ENCODE results near the gene KCND3.

- TF ChIP-seq CTCF (tag by site-specific recombination; IDR thresholded peaks at IDR 0.05) (no peak), GFI1B (tag by site-specific recombination; IDR thresholded peaks at IDR 0.05) (no peak), ZNF114 (tag by site-specific recombination; IDR thresholded peaks at IDR 0.05) (no peak), ZNF266 (tag by site-specific recombination; IDR thresholded peaks at IDR 0.05; ENCODE audit: low read depth) (no peak), ZNF121 (tag by site-specific recombination; IDR thresholded peaks at IDR 0.05) (no peak), ZNF10 (tag by site-specific recombination; IDR thresholded peaks at IDR 0.05) (no peak)
- TF ChIP-seq, protein P1, sequence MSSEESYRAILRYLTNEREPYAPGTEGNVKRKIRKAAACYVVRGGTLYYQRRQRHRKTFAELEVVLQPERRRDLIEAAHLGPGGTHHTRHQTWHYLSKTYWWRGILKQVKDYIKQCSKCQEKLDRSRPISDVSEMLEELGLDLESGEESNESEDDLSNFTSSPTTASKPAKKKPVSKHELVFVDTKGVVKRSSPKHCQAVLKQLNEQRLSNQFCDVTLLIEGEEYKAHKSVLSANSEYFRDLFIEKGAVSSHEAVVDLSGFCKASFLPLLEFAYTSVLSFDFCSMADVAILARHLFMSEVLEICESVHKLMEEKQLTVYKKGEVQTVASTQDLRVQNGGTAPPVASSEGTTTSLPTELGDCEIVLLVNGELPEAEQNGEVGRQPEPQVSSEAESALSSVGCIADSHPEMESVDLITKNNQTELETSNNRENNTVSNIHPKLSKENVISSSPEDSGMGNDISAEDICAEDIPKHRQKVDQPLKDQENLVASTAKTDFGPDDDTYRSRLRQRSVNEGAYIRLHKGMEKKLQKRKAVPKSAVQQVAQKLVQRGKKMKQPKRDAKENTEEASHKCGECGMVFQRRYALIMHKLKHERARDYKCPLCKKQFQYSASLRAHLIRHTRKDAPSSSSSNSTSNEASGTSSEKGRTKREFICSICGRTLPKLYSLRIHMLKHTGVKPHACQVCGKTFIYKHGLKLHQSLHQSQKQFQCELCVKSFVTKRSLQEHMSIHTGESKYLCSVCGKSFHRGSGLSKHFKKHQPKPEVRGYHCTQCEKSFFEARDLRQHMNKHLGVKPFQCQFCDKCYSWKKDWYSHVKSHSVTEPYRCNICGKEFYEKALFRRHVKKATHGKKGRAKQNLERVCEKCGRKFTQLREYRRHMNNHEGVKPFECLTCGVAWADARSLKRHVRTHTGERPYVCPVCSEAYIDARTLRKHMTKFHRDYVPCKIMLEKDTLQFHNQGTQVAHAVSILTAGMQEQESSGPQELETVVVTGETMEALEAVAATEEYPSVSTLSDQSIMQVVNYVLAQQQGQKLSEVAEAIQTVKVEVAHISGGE (tag by site-specific recombination; conservative IDR thresholded peaks at IDR 0.05; ENCODE audit: low read depth) = no peak
Observed at GRCh38 chr1:111923766-111924165, 65.7 kb downstream of the KCND3 start.
